ENCODE data around the gene FAM124B. TPM values are rescaled to one million over a fixed set of nuclear protein-coding genes. Genes with fewer than 3 reads are reported as not detected.

Gene FAM124B
- total RNA-seq, 4 donors from 2014 or later: 0.30 to 5.2 (median 1.1) TPM

- TF ChIP-seq EP300 (IDR thresholded peaks at IDR 0.05): no peak
- TF ChIP-seq POLR2AphosphoS5 (IDR thresholded peaks at IDR 0.05): no peak
- no peak for TF ChIP-seq POLR2A (IDR thresholded peaks at IDR 0.05)
- TF ChIP-seq, protein P1, sequence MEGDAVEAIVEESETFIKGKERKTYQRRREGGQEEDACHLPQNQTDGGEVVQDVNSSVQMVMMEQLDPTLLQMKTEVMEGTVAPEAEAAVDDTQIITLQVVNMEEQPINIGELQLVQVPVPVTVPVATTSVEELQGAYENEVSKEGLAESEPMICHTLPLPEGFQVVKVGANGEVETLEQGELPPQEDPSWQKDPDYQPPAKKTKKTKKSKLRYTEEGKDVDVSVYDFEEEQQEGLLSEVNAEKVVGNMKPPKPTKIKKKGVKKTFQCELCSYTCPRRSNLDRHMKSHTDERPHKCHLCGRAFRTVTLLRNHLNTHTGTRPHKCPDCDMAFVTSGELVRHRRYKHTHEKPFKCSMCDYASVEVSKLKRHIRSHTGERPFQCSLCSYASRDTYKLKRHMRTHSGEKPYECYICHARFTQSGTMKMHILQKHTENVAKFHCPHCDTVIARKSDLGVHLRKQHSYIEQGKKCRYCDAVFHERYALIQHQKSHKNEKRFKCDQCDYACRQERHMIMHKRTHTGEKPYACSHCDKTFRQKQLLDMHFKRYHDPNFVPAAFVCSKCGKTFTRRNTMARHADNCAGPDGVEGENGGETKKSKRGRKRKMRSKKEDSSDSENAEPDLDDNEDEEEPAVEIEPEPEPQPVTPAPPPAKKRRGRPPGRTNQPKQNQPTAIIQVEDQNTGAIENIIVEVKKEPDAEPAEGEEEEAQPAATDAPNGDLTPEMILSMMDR (IDR thresholded peaks at IDR 0.05): peak; percentile 59 to 81
- DNase-seq (ENCODE audit: low spot score in 2 of 2): no peak
- no peaks in the 10 kb centered on the region for H3K27me3 ChIP-seq
- no peak overlapping the region for H3K27ac ChIP-seq
- H3K4me1 ChIP-seq: peaks cover 5% of the 10 kb centered on the region
- no peaks in the 10 kb centered on the region for H3K9me3 ChIP-seq
- H3K4me3 ChIP-seq: no peak overlapping the region
- 48% methylated on average over 8 of the region's 8 CpGs for WGBS
- no peaks in the 10 kb centered on the region for H3K36me3 ChIP-seq
These were observed 44.6 kb downstream of the FAM124B start for GRCh38 chr2:224357098-224357901.

DNA sequence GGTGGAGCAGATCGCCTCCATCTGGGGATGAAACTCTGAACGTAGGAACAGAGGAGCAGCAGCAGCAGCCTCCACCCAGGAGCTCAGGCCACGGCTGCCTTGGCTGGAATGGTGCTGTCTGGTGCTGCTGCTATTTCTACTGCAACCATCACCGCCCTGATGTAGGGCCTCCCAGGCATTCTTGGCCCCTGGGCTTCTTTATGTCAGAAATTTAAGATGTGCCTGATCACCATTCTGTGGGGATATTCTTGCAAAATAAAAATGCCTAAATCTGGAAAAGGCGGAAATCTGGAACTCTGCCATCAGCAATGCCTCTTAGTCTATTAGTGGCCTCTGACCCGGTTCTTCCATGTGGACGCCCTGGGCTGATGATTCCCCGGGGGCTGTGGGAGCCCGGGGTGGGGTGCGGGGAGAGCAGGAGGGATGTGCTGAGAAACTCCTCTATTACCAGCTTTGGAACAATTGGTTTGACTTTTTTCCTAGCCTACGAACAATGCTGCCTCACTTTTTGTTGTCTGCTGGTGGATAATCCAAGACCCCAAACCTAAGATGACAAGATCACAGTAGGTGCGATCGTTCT lies 47.2 kb downstream of the FAM124B start:
- WGBS: 68% methylated on average over 13 of the region's 13 CpGs
- no peak overlapping the region for H3K27ac ChIP-seq
- H3K36me3 ChIP-seq: no peaks in the 10 kb centered on the region
- TF ChIP-seq POLR2A (IDR thresholded peaks at IDR 0.05): no peak
- TF ChIP-seq, protein P1 (IDR thresholded peaks at IDR 0.05): no peak
- no peak for TF ChIP-seq POLR2AphosphoS5 (IDR thresholded peaks at IDR 0.05)
- no peak for TF ChIP-seq EP300 (IDR thresholded peaks at IDR 0.05)
- no peak overlapping the region for H3K4me3 ChIP-seq
- H3K27me3 ChIP-seq: no peaks in the 10 kb centered on the region
- peaks cover 5% of the 10 kb centered on the region for H3K4me1 ChIP-seq
- H3K9me3 ChIP-seq: no peaks in the 10 kb centered on the region
- DNase-seq (ENCODE audit: low spot score in 2 of 2): no peak

GRCh38 chr2:224350703-224351102 lies 51.2 kb downstream of the FAM124B start:
- WGBS: 98% methylated on average over 1 of the region's 1 CpG
- TF ChIP-seq, protein P1 (IDR thresholded peaks at IDR 0.05): no peak
- H3K4me1 ChIP-seq: no peaks in the 10 kb centered on the region
- H3K36me3 ChIP-seq: no peaks in the 10 kb centered on the region
- no peak overlapping the region for H3K4me3 ChIP-seq
- DNase-seq (ENCODE audit: low spot score in 2 of 2): no peak
- no peaks in the 10 kb centered on the region for H3K27me3 ChIP-seq
- H3K9me3 ChIP-seq: peaks cover under 1% of the 10 kb centered on the region
- no peak overlapping the region for H3K27ac ChIP-seq

GRCh38 chr2:224349396-224349795 lies 52.5 kb downstream of the FAM124B start:
- Histone ChIP-seq H3K4me3 (no peak overlapping the region), H3K27ac (no peak overlapping the region), H3K9me3 (peaks cover 5% of the 10 kb centered on the region), H3K4me1 (no peaks in the 10 kb centered on the region), H3K27me3 (peaks cover 7% of the 10 kb centered on the region), H3K36me3 (no peaks in the 10 kb centered on the region)
- TF ChIP-seq EP300 (IDR thresholded peaks at IDR 0.05): no peak
- TF ChIP-seq POLR2A (IDR thresholded peaks at IDR 0.05): no peak
- TF ChIP-seq POLR2AphosphoS5 (IDR thresholded peaks at IDR 0.05): no peak
- TF ChIP-seq, protein P1 (IDR thresholded peaks at IDR 0.05): no peak
- DNase-seq (ENCODE audit: low spot score in 2 of 2): no peak

DNA sequence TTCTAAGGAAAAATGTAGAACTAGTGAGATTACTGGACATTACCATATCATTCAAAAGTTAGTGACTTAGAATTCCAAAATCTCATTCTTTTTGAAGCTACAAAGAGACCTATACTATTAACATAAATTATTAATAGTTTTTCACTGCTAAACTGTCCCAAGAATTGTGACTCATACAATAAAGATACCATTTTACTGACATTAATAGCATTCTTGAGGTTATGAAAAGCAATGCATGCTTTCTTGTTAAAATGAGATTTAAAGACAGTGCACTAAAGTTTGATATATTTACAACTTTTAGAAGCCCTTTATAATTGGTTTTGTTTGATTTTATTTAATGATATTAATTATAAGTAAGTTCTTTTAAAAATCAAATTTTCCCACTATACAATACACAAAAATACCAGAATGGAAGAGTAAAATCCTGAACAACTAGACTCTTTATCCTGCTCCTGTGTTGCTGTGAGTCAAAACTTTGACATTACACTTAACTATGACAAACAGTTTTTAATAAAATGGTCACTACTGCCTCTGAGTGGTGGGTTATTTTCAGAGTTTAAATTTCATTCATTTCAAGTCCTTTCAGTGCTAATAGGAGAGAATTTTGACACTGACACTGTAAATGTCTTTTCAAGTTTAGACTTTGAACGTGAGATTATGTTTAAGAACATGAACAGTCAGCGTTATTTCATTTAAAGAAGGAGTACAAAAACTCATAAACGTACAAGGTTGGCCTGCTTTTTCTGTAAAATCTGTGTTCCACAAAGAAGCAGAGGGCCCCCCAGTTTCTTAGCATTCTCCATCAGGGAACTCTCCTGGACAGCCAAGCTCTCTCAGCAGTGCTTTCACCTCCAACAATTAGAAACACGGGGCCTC lies 54.5 kb downstream of the FAM124B start:
- no peaks in the 10 kb centered on the region for H3K36me3 ChIP-seq
- TF ChIP-seq EP300 (IDR thresholded peaks at IDR 0.05) (no peak), POLR2A (IDR thresholded peaks at IDR 0.05) (no peak), POLR2AphosphoS5 (IDR thresholded peaks at IDR 0.05) (no peak)
- TF ChIP-seq, protein P1 (IDR thresholded peaks at IDR 0.05): no peak
- no peak overlapping the region for H3K4me3 ChIP-seq
- H3K4me1 ChIP-seq: no peaks in the 10 kb centered on the region
- 94% methylated on average over 4 of the region's 4 CpGs for whole genome bisulfite sequencing
- H3K9me3 ChIP-seq: peaks cover 5% of the 10 kb centered on the region
- H3K27ac ChIP-seq: no peak overlapping the region
- H3K27me3 ChIP-seq: peaks cover 7% of the 10 kb centered on the region
- no peak for DNase-seq (ENCODE audit: low spot score in 2 of 2)

Measured in suprapubic skin (tissue), 4 donors.